Endothelial cell of umbilical vein (primary cell): Measurements from ENCODE around the gene PDX1. TPM values are rescaled to one million over a fixed set of nuclear protein-coding genes. Genes with fewer than 3 reads are reported as not detected.

ENCODE experiments used
- BruUV-seq: library from RNA; stranded (reverse); fragments of 400-500 nt; replicated peaks from 2 replicates; lab custom pipeline; 2021; lab: Mats Ljungman, UMichigan
- CTCF ChIA-PET: fragments of 300-600, 350-600 bp; sonication (Branson Sonifier 250); formaldehyde crosslinking; loops from one replicate; lab custom pipeline; 2021; ENCODE audit warnings: antibody characterized with exemption, inconsistent platforms; lab: Charles Lee
- POLR2A ChIA-PET: fragments of 300-600, 350-600 bp; sonication (Branson Sonifier 250); formaldehyde crosslinking; loops from one replicate; lab custom pipeline; 2021; ENCODE audit warnings: antibody characterized with exemption, inconsistent platforms; lab: Charles Lee
- DNase-seq: peaks from one replicate; pipeline ENCODE4 v3.0.0-alpha.2; 2011; ENCODE audit warnings: low read depth, low spot score
- FAIRE-seq: peaks from 2 replicates; lab custom pipeline; 2011; peaks lifted over from hg19 to GRCh38; lab: Jason Lieb, UNC
- H2AFZ ChIP-seq: 2 replicates; pipeline ENCODE4 v1.6.0; 2012; ENCODE audit warnings: low read depth, low read length, control low read depth, inconsistent platforms
- H3K27ac ChIP-seq: 2 replicates; pipeline ENCODE4 v1.5.1; 2011; ENCODE audit warnings: low read depth, mild to moderate bottlenecking, control low read depth, low read length, moderate library complexity; ENCODE audit not compliant: insufficient read depth
- H3K27me3 ChIP-seq, 2 experiments: 2 replicates each; pipeline versions ENCODE4 v1.6.0 to v1.6.1; 2011; ENCODE audit warnings: low read length in 2 of 2, mixed read lengths in 1 of 2; ENCODE audit not compliant: control insufficient read depth in 2 of 2, insufficient read depth in 2 of 2
- H3K36me3 ChIP-seq, 2 experiments: 2 replicates in 1 of 2; 3 replicates in 1 of 2; pipeline ENCODE4 v1.5.1; 2011; ENCODE audit warnings: low read length in 2 of 2, mild to moderate bottlenecking in 1 of 2, moderate library complexity in 1 of 2; ENCODE audit not compliant: control insufficient read depth in 2 of 2, insufficient read depth in 2 of 2; ENCODE audit errors: extremely low read depth in 1 of 2
- H3K4me1 ChIP-seq: 3 replicates; pipeline ENCODE4 v1.5.1; 2011; ENCODE audit warnings: mild to moderate bottlenecking, low read length; ENCODE audit not compliant: control insufficient read depth, insufficient read depth; ENCODE audit errors: extremely low read depth
- H3K4me2 ChIP-seq: 2 replicates; pipeline ENCODE4 v1.6.1; 2011; ENCODE audit warnings: low read length, control low read depth, mixed read lengths; ENCODE audit not compliant: insufficient read depth
- H3K4me3 ChIP-seq, 3 experiments: fragments of 200-600 bp in 1 of 3; sonication (generic), shearing (Covaris generic) in 1 of 3; replicated peaks in 1 of 3; 2 replicates each; pipeline ENCODE4 v1.5.1; 2011 to 2016; ENCODE audit warnings: control low read depth in 3 of 3, low read length in 3 of 3, mild to moderate bottlenecking in 2 of 3, inconsistent platforms in 1 of 3, low read depth in 1 of 3, moderate library complexity in 1 of 3; ENCODE audit not compliant: insufficient read depth in 1 of 3
- H3K79me2 ChIP-seq: 2 replicates; pipeline ENCODE4 v1.6.0; 2012; ENCODE audit warnings: low read length, inconsistent platforms; ENCODE audit not compliant: control insufficient read depth, insufficient read depth
- H3K9ac ChIP-seq: replicated peaks from 2 replicates; pipeline ENCODE3; 2011; ENCODE audit warnings: low read length, control low read depth; ENCODE audit not compliant: insufficient read depth; ENCODE audit errors: extremely low read depth
- H3K9me1 ChIP-seq: replicated peaks from 3 replicates; pipeline ENCODE4 v1.6.0; 2011; ENCODE audit warnings: mild to moderate bottlenecking, low read length; ENCODE audit not compliant: control insufficient read depth, insufficient read depth; ENCODE audit errors: extremely low read depth
- H3K9me3 ChIP-seq: replicated peaks from 2 replicates; pipeline ENCODE4 v1.5.1; 2012; ENCODE audit warnings: low read length, inconsistent platforms; ENCODE audit not compliant: control insufficient read depth, insufficient read depth
- H4K20me1 ChIP-seq: replicated peaks from 2 replicates; pipeline ENCODE3; 2011; ENCODE audit warnings: mild to moderate bottlenecking, low read length; ENCODE audit not compliant: control insufficient read depth, insufficient read depth; ENCODE audit errors: extremely low read depth
- EZH2 ChIP-seq: IDR thresholded peaks from 2 replicates; pipeline ENCODE4 v1.6.1; 2012; ENCODE audit warnings: borderline replicate concordance, low read depth, mild to moderate bottlenecking, moderate library complexity, low read length, inconsistent platforms; ENCODE audit not compliant: severe bottlenecking
- GATA2 ChIP-seq: IDR thresholded peaks from 2 replicates; pipeline ENCODE4 v1.7.0; 2011; ENCODE audit warnings: low read depth, mild to moderate bottlenecking, moderate library complexity, mixed read lengths, low read length; ENCODE audit not compliant: insufficient read length, insufficient read depth
- POLR2A ChIP-seq: IDR thresholded peaks from 2 replicates; pipeline ENCODE4 v1.6.1; 2012; ENCODE audit warnings: low read depth, mild to moderate bottlenecking, control low read depth, low read length
- dilution Hi-C: fragments of 300-500 bp; cut with MboI; formaldehyde crosslinking; loops from one replicate; pipeline ENCODE4 v1.15.0; 2019; ENCODE audit warnings: low sequenced_read_pairs; ENCODE audit not compliant: extremely low pct_ligation_motif_present
- intact Hi-C: fragments of 100-400 bp; cut with micrococcal nuclease; formaldehyde crosslinking; loops from one replicate; pipeline ENCODE4 v1.10.0; 2022
- polyA plus RNA-seq, 4 experiments: library from polyadenylated mRNA; depleted of rRNA in 3 of 4; stranded (reverse) in 3 of 4; unstranded in 1 of 4; fragments of >200 nt; gene quantifications; 2 replicates each; pipeline versions ENCODE4 v1.2.1 to v1.2.3, GENCODE V29; 2011 to 2012; ENCODE audit warnings: missing spikeins in 1 of 4
- total RNA-seq: library from RNA; stranded (reverse); gene quantifications from 2 replicates; pipeline ENCODE4 v1.2.3, GENCODE V29; 2021
- TF ChIP-seq, protein P1 (sequence below): IDR thresholded peaks from 2 replicates; pipeline ENCODE4 v1.6.1; 2011; ENCODE audit not compliant: insufficient read depth, insufficient read length

The PDX1 gene
- total and polyA plus RNA-seq, 2 donors (not counting 3 experiments of a cell fraction or from before 2014, with no cell fraction given): not detected

DNA sequence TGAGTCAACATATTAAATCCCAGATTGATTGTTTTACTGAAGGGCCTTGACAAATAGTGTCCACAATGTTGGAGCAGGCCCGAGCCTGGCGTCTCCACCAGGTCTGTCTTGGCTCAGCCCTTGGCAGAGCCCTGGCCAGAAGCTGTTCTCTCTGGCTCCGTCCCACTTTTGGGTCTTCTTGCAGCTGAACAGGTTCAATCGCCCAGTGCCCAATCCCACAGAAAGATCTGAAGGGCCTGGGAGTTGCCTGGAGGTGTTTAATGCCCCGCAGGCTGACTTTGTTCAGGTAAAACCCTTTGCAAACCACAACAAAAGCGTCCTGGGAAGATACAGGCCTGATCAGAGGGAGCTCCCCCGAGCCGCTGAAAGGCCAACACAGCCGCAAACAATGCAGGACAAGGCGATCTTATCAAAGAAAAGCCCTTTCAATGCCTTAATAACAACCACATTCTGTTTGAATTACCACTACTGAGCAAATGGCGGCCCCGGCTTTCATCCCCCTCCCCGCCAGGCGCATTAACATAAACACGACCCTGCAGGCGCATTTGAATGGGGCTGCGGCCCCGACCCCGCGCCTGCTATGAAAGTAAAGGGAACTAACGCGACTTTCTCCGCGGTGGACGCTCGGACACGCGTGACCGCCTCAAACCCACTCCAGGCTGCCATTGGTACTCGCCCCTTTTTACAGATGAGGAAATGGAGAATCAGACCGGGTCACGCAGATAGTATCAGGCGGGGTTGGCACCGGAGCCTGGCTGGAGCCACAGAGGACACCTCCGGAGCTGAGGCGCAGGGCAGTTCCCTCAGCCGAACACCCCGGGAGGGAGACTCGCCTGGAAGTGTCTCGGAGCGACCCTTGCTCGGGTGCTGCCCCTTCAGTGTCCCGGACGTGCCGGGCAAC is 46.2 kb downstream of the PDX1 start:
- DNase-seq (no peak), FAIRE-seq (no peak)
- TF ChIP-seq GATA2 (no peak), EZH2 (peak; percentile 29)
- TF ChIP-seq, protein P1, sequence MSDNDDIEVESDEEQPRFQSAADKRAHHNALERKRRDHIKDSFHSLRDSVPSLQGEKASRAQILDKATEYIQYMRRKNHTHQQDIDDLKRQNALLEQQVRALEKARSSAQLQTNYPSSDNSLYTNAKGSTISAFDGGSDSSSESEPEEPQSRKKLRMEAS: no peak
- Histone ChIP-seq H3K4me1 (no peaks in the 10 kb centered on the region), H3K4me2 (no peak overlapping the region), H3K27ac (no peak overlapping the region), H2AFZ (no peak overlapping the region), H4K20me1 (no peaks in the 10 kb centered on the region), H3K79me2 (no peaks in the 10 kb centered on the region), H3K27me3 (peaks cover 84 to 98% of the 10 kb centered on the region in 2 experiments), H3K4me3 (no peak overlapping the region), H3K9me1 (no peaks in the 10 kb centered on the region), H3K9ac (no peak overlapping the region), H3K36me3 (no peaks in the 10 kb centered on the region), H3K9me3 (no peaks in the 10 kb centered on the region)
- ChIA-PET POLR2A (no interaction called here), CTCF (interaction anchor here (1.2 to 1.8 kb wide), 3 partner anchors 12 to 18 kb away, joined by 4 to 6 read pairs (median 5); no protein-coding TSS in a partner anchor)
- intact Hi-C loops: no loop called here
- no TSS peak for BruUV-seq
- dilution Hi-C loops: no loop called here

DNA sequence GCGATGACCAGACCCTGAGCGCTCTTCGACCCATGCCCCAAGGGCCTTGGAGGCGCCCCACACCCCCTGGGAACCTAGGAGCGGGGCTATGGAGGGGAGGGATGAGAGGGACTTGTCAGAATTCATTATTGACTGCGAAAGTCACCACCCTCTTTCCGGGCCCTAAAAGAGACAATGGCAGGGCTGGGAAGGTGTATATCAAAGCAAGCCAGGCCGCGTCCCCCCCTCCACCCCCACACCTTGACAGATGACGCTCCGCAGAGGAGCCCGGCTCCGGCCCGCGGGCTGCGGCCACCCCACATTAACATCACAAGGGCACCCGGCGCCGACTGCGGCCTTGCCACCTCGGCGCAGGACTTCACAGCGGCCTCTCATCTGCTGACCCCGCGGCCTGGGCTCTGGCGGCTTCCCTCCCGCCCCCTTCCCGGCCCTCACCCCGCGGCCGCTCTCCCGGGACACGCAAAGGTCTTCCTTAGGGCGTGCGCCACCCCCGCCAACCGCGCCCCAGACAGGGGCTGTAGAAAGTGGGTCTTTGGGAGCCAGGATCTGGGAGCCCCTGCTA is 46.9 kb downstream of the PDX1 start:
- CTCF ChIA-PET: interaction anchor here (1.2 to 1.8 kb wide), 3 partner anchors 11 to 140 kb away, joined by 4 to 6 read pairs (median 5); no protein-coding TSS in a partner anchor
- FAIRE-seq: no peak
- intact Hi-C loops: no loop called here

More for the DNA sequence above, 46.9 kb downstream of the PDX1 start:
- Histone ChIP-seq H3K4me2 (no peak overlapping the region), H3K9ac (no peak overlapping the region), H3K79me2 (no peaks in the 10 kb centered on the region), H4K20me1 (no peaks in the 10 kb centered on the region), H3K27ac (no peak overlapping the region), H3K4me3 (no peak overlapping the region), H2AFZ (no peak overlapping the region), H3K27me3 (peaks cover 84 to 98% of the 10 kb centered on the region in 2 experiments), H3K9me3 (no peaks in the 10 kb centered on the region), H3K4me1 (no peaks in the 10 kb centered on the region), H3K9me1 (no peaks in the 10 kb centered on the region), H3K36me3 (no peaks in the 10 kb centered on the region)
- dilution Hi-C loops: no loop called here
- BruUV-seq: no TSS peak
- TF ChIP-seq EZH2: peak; percentile 64
- TF ChIP-seq POLR2A: no peak
- POLR2A ChIA-PET: no interaction called here
- no peak for DNase-seq
